Right lobe of liver (tissue), 6 donors: Measurements from ENCODE around the gene KISS1R. TPM values are rescaled to one million over a fixed set of nuclear protein-coding genes. Genes with fewer than 3 reads are reported as not detected.

Experiments
- ATAC-seq, 4 donors: fragments of 200-7000 bp; cut with Tn5 transposase; one replicate each; pipeline ENCODE4 v1.9.1; 2020; ENCODE audit warnings: mild to moderate bottlenecking in 4 of 4, moderate library complexity in 4 of 4
- DNase-seq, 3 donors: peaks; one replicate each; pipeline ENCODE4 v3.0.0-alpha.2; 2020
- H3K27ac ChIP-seq, 3 donors: fragments of 200-600 bp; one replicate each; pipeline ENCODE4 v1.8.0; 2022
- H3K27me3 ChIP-seq, 2 donors: fragments of 200-600 bp; one replicate each; pipeline ENCODE4 v1.8.0; 2022
- H3K36me3 ChIP-seq, 4 donors: fragments of 200-600 bp; sonication (generic) in 1 of 4; one replicate each; pipeline versions ENCODE4 v1.5.1 to v1.8.0; 2017 to 2022; ENCODE audit warnings: control low read depth in 1 of 4
- H3K4me1 ChIP-seq, 4 donors: fragments of 200-600 bp; sonication (generic) in 1 of 4; one replicate each; pipeline versions ENCODE4 v1.5.1 to v1.8.0; 2017 to 2022; ENCODE audit warnings: control low read depth in 1 of 4
- H3K4me3 ChIP-seq, 3 donors: fragments of 200-600 bp; one replicate each; pipeline ENCODE4 v1.8.0; 2022
- H3K9me3 ChIP-seq, 4 donors: fragments of 200-600 bp; sonication (generic) in 1 of 4; one replicate each; pipeline versions ENCODE4 v1.5.1 to v1.8.0; 2017 to 2022; ENCODE audit warnings: control low read depth in 1 of 4
- POLR2A ChIP-seq: fragments of 450-650 bp; IDR thresholded peaks from one replicate; pipeline ENCODE4 v1.6.1; 2017; ENCODE audit warnings: antibody characterized with exemption, mild to moderate bottlenecking
- WGBS: methylation state at CpG from one replicate; pipeline ENCODE4 v1.1.6; 2018; ENCODE audit warnings: low coverage, low lambda C conversion rate; ENCODE audit not compliant: insufficient coverage; ENCODE audit errors: missing lambda C conversion rate; 5-methylcytosine and 5-hydroxymethylcytosine counted together
- intact Hi-C, 2 donors: fragments of 100-400 bp; cut with DNase I; formaldehyde crosslinking; loops; one replicate each; pipeline versions ENCODE4 v1.11.2 to v1.14.1; 2022
- total RNA-seq, 6 experiments: library from RNA; depleted of rRNA in 2 of 6; stranded (reverse); fragments of >200 nt in 2 of 6; fragmentation: NEBNext Ultra II Directional in 3 of 6; extraction: Animal tissue kit (Norgen Biotek cat#: 25700) in 3 of 6; gene quantifications; one replicate each; pipeline versions ENCODE4 v1.1.0 to v1.2.4, GENCODE V29; 2016 to 2023
- TF ChIP-seq, protein P1 (sequence below), 4 donors: fragments of 200-600 bp in 3 of 4; fragments of 450-650 bp in 1 of 4; IDR thresholded peaks; one replicate each; pipeline versions ENCODE4 v1.5.1 to v1.8.0; 2016 to 2022; ENCODE audit warnings: antibody characterized with exemption in 4 of 4, mild to moderate bottlenecking in 2 of 4
- donor health status: DM: no; HTN: yes; CAD: no.
- donor health status: DM: no; HTN: no; CAD: no.
- donor health status: DM: no; HTN: no; CAD: no.
- donor health status: DM: no; HTN: yes; CAD: no.
- donor health status: DM: no; HTN: yes; CAD: no.

Gene KISS1R
- total RNA-seq, 6 experiments from 2014 or later = 0.47 TPM; not detected in 5

DNA sequence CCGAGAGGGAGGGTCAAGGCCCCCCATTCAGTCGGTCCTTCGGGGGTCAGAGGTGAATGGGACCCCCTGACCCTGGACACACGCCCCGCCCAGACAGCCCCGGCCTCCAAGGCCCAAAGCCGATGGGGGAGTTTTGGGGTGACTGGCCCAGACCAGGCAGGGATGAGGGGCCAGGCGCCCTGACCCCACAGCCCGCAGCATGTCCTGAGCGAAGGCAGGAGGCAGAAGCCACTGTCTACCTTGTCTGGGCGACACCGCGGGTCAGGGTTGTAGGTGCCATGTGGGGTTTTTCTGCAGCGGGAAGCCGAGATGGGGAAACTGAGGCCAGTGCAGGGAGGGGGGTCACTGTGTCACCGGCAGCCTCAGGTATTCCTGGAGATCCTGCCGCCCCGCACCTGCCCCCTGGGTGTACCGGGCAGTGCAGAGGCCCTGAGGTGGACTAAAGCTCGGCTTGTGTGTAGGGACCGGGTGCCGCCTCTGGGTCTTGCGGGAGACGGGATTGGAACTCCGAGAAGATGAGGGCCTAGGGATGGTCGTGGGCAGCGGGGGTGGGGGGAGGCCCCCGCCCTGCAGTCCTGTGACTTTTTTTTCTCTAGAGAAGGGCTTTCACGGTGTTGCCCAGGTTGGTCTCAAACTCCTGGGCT is 17.2 kb downstream of the KISS1R start:
- Histone ChIP-seq H3K36me3 (no peaks in the 10 kb centered on the region), H3K4me3 (no peak overlapping the region), H3K9me3 (no peaks in the 10 kb centered on the region), H3K27me3 (no peaks in the 10 kb centered on the region), H3K4me1 (peaks cover 2 to 27% (median 17%) of the 10 kb centered on the region in 4 donors), H3K27ac (peak overlapping the region in 1 of 3 donors; percentile 15)
- TF ChIP-seq POLR2A = no peak
- TF ChIP-seq, protein P1, sequence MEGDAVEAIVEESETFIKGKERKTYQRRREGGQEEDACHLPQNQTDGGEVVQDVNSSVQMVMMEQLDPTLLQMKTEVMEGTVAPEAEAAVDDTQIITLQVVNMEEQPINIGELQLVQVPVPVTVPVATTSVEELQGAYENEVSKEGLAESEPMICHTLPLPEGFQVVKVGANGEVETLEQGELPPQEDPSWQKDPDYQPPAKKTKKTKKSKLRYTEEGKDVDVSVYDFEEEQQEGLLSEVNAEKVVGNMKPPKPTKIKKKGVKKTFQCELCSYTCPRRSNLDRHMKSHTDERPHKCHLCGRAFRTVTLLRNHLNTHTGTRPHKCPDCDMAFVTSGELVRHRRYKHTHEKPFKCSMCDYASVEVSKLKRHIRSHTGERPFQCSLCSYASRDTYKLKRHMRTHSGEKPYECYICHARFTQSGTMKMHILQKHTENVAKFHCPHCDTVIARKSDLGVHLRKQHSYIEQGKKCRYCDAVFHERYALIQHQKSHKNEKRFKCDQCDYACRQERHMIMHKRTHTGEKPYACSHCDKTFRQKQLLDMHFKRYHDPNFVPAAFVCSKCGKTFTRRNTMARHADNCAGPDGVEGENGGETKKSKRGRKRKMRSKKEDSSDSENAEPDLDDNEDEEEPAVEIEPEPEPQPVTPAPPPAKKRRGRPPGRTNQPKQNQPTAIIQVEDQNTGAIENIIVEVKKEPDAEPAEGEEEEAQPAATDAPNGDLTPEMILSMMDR (IDR thresholded peaks at IDR 0.05) = no peak
- 45% methylated on average over 4 of the region's 29 CpGs for WGBS
- no peak for DNase-seq
- intact Hi-C loops = no loop called here
- no peak for ATAC-seq

DNA sequence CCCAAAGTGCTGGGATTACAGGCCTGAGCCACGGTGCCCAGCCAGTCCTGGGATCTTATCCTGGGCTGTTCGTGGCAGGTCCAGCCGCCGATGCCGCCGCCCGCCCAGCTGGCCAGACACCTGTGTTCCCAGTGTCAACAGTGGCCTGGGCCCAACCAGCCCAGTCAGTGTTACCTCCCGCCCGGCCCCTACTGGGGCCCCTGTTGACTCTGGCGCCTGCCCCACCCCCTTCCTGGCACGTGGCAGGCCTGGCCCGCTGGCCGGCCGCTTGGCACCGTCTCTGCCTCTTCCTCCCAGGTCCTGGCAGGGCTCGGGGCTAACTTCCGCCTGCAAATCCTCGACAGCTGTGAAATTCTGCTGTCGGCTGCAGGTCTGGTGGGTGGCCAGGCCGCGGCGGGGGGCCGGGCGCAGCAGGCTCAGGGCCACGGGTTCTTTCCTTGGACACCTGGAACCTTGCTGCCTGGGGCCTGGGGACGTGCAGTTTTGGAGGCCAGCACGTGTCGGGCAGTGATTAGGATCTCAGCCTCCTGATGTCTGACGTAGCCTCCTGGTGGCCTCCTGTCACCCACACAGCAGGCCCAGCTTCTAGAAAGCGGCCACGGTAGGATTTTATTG is 17.8 kb downstream of the KISS1R start:
- no peaks in the 10 kb centered on the region for H3K9me3 ChIP-seq
- no peaks in the 10 kb centered on the region for H3K27me3 ChIP-seq
- intact Hi-C loops = no loop called here
- TF ChIP-seq, protein P1 (IDR thresholded peaks at IDR 0.05) = no peak
- no peak for TF ChIP-seq POLR2A
- H3K36me3 ChIP-seq = no peaks in the 10 kb centered on the region
- peaks cover 2 to 34% (median 20%) of the 10 kb centered on the region in 4 donors for H3K4me1 ChIP-seq
- ATAC-seq (peak; percentile 97 to 99 (median 98)), DNase-seq (peak; percentile 95 to 98 (median 98))
- H3K4me3 ChIP-seq = no peak overlapping the region
- 1% methylated on average over 7 of the region's 31 CpGs for WGBS
- H3K27ac ChIP-seq = peak overlapping the region in 1 of 3 donors; percentile 15

DNA sequence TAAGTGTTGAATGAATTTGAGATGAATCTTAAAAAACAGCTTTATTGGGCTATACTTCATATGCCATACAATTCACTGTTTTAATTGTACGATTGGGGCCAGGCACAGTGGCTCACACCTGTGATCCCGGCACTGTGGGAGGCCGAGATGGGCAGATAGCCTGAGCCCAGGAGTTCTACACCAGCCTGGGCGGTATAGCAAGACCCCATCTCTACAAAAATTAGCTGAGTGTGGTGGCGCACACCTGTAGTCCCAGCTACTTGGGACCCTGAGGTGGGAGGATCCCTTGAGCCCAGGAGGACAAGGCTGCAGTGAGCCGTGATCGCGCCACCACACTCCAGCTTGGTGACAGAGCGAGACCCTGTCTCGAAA is 19.0 kb downstream of the KISS1R start:
- 100% methylated on average over 3 of the region's 10 CpGs for WGBS
- Histone ChIP-seq H3K4me3 (no peak overlapping the region), H3K27me3 (no peaks in the 10 kb centered on the region), H3K36me3 (no peaks in the 10 kb centered on the region), H3K27ac (no peak overlapping the region), H3K4me1 (peaks cover 2 to 40% (median 26%) of the 10 kb centered on the region in 4 donors), H3K9me3 (no peaks in the 10 kb centered on the region)
- ATAC-seq (no peak), DNase-seq (no peak)
- intact Hi-C loops = no loop called here
- TF ChIP-seq POLR2A = no peak
- TF ChIP-seq, protein P1 (IDR thresholded peaks at IDR 0.05) = no peak

DNA sequence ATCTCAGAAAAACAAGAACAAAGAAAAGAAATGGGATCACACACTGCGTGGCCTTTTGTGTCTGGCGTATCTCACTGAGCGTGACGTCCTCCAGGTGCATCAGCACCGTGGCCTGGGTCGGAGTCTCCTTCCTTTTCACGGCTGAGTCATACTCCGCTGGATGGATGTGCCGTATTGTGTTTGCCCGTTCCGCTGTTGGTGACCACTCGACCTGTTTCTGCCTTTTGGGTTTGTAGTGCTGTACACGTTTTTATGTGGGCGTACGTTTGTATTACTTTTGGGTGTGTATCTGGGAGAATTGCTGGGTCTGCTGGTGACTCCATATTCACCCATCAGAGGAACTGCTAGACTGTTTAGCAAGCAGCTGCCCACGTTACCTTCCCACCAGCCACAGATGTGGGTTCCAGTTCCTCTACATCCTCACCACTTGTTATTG is 20.1 kb downstream of the KISS1R start:
- intact Hi-C loops = no loop called here
- H3K9me3 ChIP-seq = no peaks in the 10 kb centered on the region
- DNase-seq = no peak
- TF ChIP-seq, protein P1 (IDR thresholded peaks at IDR 0.05) = no peak
- no peak for TF ChIP-seq POLR2A
- no peak overlapping the region for H3K4me3 ChIP-seq
- peaks cover 2 to 44% (median 29%) of the 10 kb centered on the region in 4 donors for H3K4me1 ChIP-seq
- ATAC-seq = no peak
- 78% methylated on average over 14 of the region's 16 CpGs for WGBS
- H3K36me3 ChIP-seq = no peaks in the 10 kb centered on the region
- no peaks in the 10 kb centered on the region for H3K27me3 ChIP-seq
- H3K27ac ChIP-seq = no peak overlapping the region
